ENCODE results near the gene ECSIT. TPM values are rescaled to one million over a fixed set of nuclear protein-coding genes. Genes with fewer than 3 reads are reported as not detected.
A peak's percentile ranks its signal among the peaks of the same experiment; 100 is the strongest.

Gene ECSIT
- total RNA-seq, 1 experiment from 2014 or later: 39.8 TPM

DNA sequence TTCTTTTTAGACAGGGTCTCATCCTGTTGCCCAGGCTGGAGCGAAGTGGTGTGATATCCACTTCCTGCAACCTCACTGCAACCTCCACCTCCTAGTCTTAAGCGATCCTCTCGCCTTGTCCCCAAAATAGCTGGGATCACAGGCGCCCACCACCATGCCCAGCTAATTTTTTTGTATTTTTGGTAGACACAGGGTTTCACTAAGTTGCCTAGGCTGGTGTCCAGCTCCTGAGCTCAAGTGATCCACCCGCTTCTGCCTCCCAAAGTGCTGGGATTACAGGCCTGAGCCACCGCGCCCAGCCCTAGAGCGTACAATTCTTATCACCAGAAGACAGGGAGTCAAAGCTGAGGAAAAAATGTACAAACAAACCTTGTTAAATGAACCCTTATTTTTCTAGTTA, 34.6 kb upstream of the ECSIT start:
- POLR2A ChIA-PET: no interaction called here
- no TSS peak for BruUV-seq (replicated peaks)

GRCh38 chr19:11560404-11561051, 31.6 kb upstream of the ECSIT start:
- CTCF ChIA-PET: interaction anchor here (1.8 kb wide), 1 partner anchor 177 kb away, joined by 4 read pairs; the partner anchor contains the start of gene EPOR
- no peaks in the 10 kb centered on the region for H3K9me3 ChIP-seq
- DNase-seq: peak; percentile 65 to 76
- no peaks in the 10 kb centered on the region for H3K27me3 ChIP-seq (replicated peaks; ENCODE audit: control insufficient read depth, insufficient read depth, low read length)
- Mint-ChIP-seq H3K36me3 (ENCODE audit: insufficient read depth, unreplicated experiment) (peaks cover 17% of the 10 kb centered on the region), H3K4me1 (ENCODE audit: low read depth, unreplicated experiment) (peaks cover 13% of the 10 kb centered on the region), H3K4me3 (ENCODE audit: unreplicated experiment) (peak overlapping the region; percentile 66), H3K27ac (ENCODE audit: unreplicated experiment) (no peak overlapping the region), H3K9me3 (ENCODE audit: unreplicated experiment) (no peaks in the 10 kb centered on the region), H3K27me3 (ENCODE audit: insufficient read depth, unreplicated experiment) (no peaks in the 10 kb centered on the region)
- BruUV-seq (replicated peaks): no TSS peak
- H3K36me3 ChIP-seq (ENCODE audit: control insufficient read depth, insufficient read depth, low read length): no peaks in the 10 kb centered on the region; the same call in 1 of the 2 replicates
- no peak overlapping the region for H3K4me3 ChIP-seq (ENCODE audit: low read depth, low read length)
- TF ChIP-seq CTCF (IDR thresholded peaks at IDR 0.05; ENCODE audit: insufficient read depth in 1 of 2, low read depth in 1 of 2, low read length in 1 of 2, severe bottlenecking in 1 of 2, unreplicated experiment in 1 of 2): peak; percentile 47 to 57
- intact Hi-C loops (cut with micrococcal nuclease; ENCODE audit: unreplicated experiment): loop anchor here (1.0 kb wide), 1 partner anchor 27 kb away; no protein-coding TSS in a partner anchor
- H3K4me1 ChIP-seq: 0 out of 2 replicates have a peak, but pooled peaks cover 5% of the 10 kb centered on the region
- POLR2A ChIA-PET: no interaction called here

More for the DNA sequence above, 34.6 kb upstream of the ECSIT start:
- Histone ChIP-seq H3K36me3 (ENCODE audit: control insufficient read depth, insufficient read depth, low read length) (no peaks in the 10 kb centered on the region), H3K9me3 (no peaks in the 10 kb centered on the region), H3K4me1 (no peaks in the 10 kb centered on the region), H3K4me3 (ENCODE audit: low read depth, low read length) (no peak overlapping the region), H3K27me3 (replicated peaks; ENCODE audit: control insufficient read depth, insufficient read depth, low read length) (no peaks in the 10 kb centered on the region)
- no peaks in the 10 kb centered on the region for H3K9me3 Mint-ChIP-seq (ENCODE audit: unreplicated experiment)
- CTCF ChIA-PET: no interaction called here
- no peak for DNase-seq
- TF ChIP-seq CTCF (IDR thresholded peaks at IDR 0.05; ENCODE audit: insufficient read depth in 1 of 2, low read depth in 1 of 2, low read length in 1 of 2, severe bottlenecking in 1 of 2, unreplicated experiment in 1 of 2): no peak
- H3K4me1 Mint-ChIP-seq (ENCODE audit: low read depth, unreplicated experiment): peaks cover 6% of the 10 kb centered on the region
- intact Hi-C loops (cut with micrococcal nuclease; ENCODE audit: unreplicated experiment): no loop called here
- H3K27ac Mint-ChIP-seq (ENCODE audit: unreplicated experiment): no peak overlapping the region
- H3K36me3 Mint-ChIP-seq (ENCODE audit: insufficient read depth, unreplicated experiment): peaks cover 13% of the 10 kb centered on the region
- no peak overlapping the region for H3K4me3 Mint-ChIP-seq (ENCODE audit: unreplicated experiment)
- H3K27me3 Mint-ChIP-seq (ENCODE audit: insufficient read depth, unreplicated experiment): no peaks in the 10 kb centered on the region

GRCh38 chr19:11558881-11559828, 30.2 kb upstream of the ECSIT start, which contains the start of gene ELOF1:
Gene ELOF1 (minus strand): TSS chr19:11559230. CDS start chr19:11554347, 4,883 bp downstream.
- DNase-seq: peak; percentile 96 to 97
- no peaks in the 10 kb centered on the region for H3K27me3 Mint-ChIP-seq (ENCODE audit: insufficient read depth, unreplicated experiment)
- Histone ChIP-seq H3K4me1 (0 out of 2 replicates have a peak, but pooled peaks cover 5% of the 10 kb centered on the region), H3K4me3 (ENCODE audit: low read depth, low read length) (peak within 1 kb of the TSS; percentile 73), H3K27me3 (replicated peaks; ENCODE audit: control insufficient read depth, insufficient read depth, low read length) (no peaks in the 10 kb centered on the region), H3K36me3 (ENCODE audit: control insufficient read depth, insufficient read depth, low read length) (no peaks in the 10 kb centered on the region; the same call in 1 of the 2 replicates), H3K9me3 (no peaks in the 10 kb centered on the region)
- H3K4me1 Mint-ChIP-seq (ENCODE audit: low read depth, unreplicated experiment): peaks cover 13% of the 10 kb centered on the region
- H3K36me3 Mint-ChIP-seq (ENCODE audit: insufficient read depth, unreplicated experiment): peaks cover 18% of the 10 kb centered on the region
- H3K9me3 Mint-ChIP-seq (ENCODE audit: unreplicated experiment): no peaks in the 10 kb centered on the region
- peak in 1 of 2 experiments; percentile 39 for TF ChIP-seq CTCF (IDR thresholded peaks at IDR 0.05; ENCODE audit: insufficient read depth in 1 of 2, low read depth in 1 of 2, low read length in 1 of 2, severe bottlenecking in 1 of 2, unreplicated experiment in 1 of 2)
- CTCF ChIA-PET: interaction anchor here (0.6 to 1.8 kb wide), 8 partner anchors 30 to 581 kb away, joined by 3 to 9 read pairs (median 4); partner anchors contain the start of genes ECSIT, EPOR and ZNF20
- POLR2A ChIA-PET: interaction anchor here (0.8 to 0.9 kb wide), 2 partner anchors 30 to 952 kb away, joined by 4 to 8 read pairs; partner anchors contain the start of gene ECSIT
- peak within 1 kb of the TSS; percentile 90 for H3K27ac Mint-ChIP-seq (ENCODE audit: unreplicated experiment)
- H3K4me3 Mint-ChIP-seq (ENCODE audit: unreplicated experiment): peak within 1 kb of the TSS; percentile 90
- BruUV-seq (replicated peaks): TSS peak; percentile 96
- intact Hi-C loops (cut with micrococcal nuclease; ENCODE audit: unreplicated experiment): loop anchor here (5.0 kb wide), 1 partner anchor 178 kb away; the partner anchor contains the start of gene ZNF823
